Stimulated activated naive B cell treated with anti-CD40 and anti-IgM and Interleukin-4, amounts not matched to agents 10 μg/mL and 1 μg/mL and 100 μg/mL, for 72 hours (primary cell): ENCODE results near the gene HHIPL1.
A peak's percentile ranks its signal among the peaks of the same experiment; 100 is the strongest.

ENCODE experiments used
- ATAC-seq, 2 donors: fragments of 150-1000 bp; cut with Tn5 transposase; replicated peaks; 2 replicates each; pipeline ENCODE4 v1.10.0; 2021; ENCODE audit warnings: moderate library complexity in 1 of 2
- DNase-seq: peaks from one replicate; pipeline ENCODE4 v3.0.0; 2021
- H3K27ac Mint-ChIP-seq: one replicate; pipeline ENCODE4 v1.8.0; 2022; ENCODE audit warnings: mild to moderate bottlenecking, mixed read lengths
- H3K27me3 Mint-ChIP-seq, 2 donors: one replicate each; pipeline ENCODE4 v1.8.0; 2022; ENCODE audit warnings: mixed read lengths in 2 of 2
- H3K36me3 Mint-ChIP-seq, 2 donors: one replicate each; pipeline ENCODE4 v1.8.0; 2022; ENCODE audit warnings: mixed read lengths in 2 of 2, mild to moderate bottlenecking in 1 of 2
- H3K4me1 Mint-ChIP-seq, 2 donors: one replicate each; pipeline ENCODE4 v1.8.0; 2022; ENCODE audit warnings: mixed read lengths in 2 of 2, mild to moderate bottlenecking in 1 of 2
- H3K4me3 Mint-ChIP-seq, 2 donors: one replicate each; pipeline ENCODE4 v1.8.0; 2022; ENCODE audit warnings: mild to moderate bottlenecking in 2 of 2, mixed read lengths in 2 of 2, moderate library complexity in 1 of 2
- H3K9me3 Mint-ChIP-seq, 2 donors: one replicate each; pipeline ENCODE4 v1.8.0; 2022; ENCODE audit warnings: mixed read lengths in 2 of 2, mild to moderate bottlenecking in 1 of 2

The HHIPL1 gene

DNA sequence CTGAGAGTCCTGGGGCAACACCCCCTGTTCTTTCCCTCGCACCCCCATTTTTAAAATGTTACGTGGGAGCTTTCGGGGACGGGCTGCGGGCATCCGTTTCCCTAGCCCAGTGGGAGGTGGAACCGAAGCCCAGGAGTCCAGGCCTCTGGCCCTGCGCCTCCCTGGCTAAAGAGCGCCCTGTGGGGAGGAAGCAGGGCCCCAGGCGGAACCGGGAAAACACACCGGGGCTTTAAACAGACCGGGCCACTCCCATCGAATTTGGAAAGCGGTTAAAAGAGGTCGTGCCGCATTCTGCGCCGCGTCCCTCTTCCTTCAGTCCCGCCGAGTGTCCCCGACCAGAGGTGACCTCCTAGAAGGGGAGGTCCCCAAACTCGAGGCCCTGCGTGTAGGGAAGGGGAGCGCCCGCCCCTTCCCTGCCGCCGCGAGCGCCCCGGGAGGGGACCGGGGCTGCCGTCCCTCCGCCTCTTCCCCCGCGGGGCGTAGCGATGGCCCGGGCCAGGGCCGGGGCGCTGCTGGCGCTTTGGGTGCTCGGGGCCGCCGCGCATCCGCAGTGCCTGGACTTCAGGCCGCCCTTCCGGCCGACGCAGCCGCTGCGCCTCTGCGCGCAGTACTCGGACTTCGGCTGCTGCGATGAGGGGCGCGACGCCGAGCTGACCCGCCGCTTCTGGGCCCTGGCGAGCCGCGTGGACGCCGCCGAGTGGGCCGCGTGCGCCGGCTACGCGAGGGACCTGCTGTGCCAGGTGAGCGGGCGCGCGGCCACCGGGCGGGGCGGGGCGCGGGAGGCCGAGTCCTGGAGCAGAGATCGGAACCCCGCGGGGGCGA lies at the start of gene HHIPL1:
HHIPL1 (plus strand) TSS at position 407 of the 822 bp plus-strand sequence; CDS start at position 486, 79 bp downstream.
- Mint-ChIP-seq H3K36me3 (no peaks in the 10 kb centered on the region), H3K27me3 (peaks cover 43 to 62% of the 10 kb centered on the region in 2 donors), H3K4me3 (peak within 1 kb of the TSS; percentile 39 to 46), H3K9me3 (no peaks in the 10 kb centered on the region), H3K4me1 (peaks cover 4 to 7% of the 10 kb centered on the region in 2 donors), H3K27ac (no peak within 1 kb of the TSS)
- DNase-seq (no peak), ATAC-seq (peak in 1 of 2 donors; percentile 28)

DNA sequence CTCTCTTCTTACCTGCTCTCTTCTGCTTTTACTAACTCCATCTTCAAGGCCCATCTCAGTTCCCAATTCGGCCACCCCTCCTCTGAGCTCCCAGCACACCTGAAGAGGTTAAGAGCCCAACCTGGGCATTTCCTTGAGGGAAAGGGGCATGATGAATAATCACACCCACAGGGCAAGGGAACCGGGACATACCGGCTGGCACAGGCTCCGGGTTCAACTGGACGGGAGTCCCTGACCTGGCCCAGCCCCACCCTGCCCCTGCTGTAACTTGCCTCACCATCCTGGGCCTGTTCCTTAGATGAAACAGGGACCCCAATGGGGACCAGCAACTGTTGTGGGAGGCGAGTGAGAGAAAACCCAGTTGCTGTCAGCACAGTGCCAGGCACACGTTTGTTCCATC lies 49.4 kb upstream of the HHIPL1 start:
- DNase-seq (no peak), ATAC-seq (no peak)
- peaks cover 8 to 19% of the 10 kb centered on the region in 2 donors for H3K27me3 Mint-ChIP-seq
- H3K4me1 Mint-ChIP-seq: peaks cover 0 to 2% of the 10 kb centered on the region in 2 donors
- no peak overlapping the region for H3K4me3 Mint-ChIP-seq
- H3K36me3 Mint-ChIP-seq: no peaks in the 10 kb centered on the region
- H3K9me3 Mint-ChIP-seq: no peaks in the 10 kb centered on the region
- H3K27ac Mint-ChIP-seq: peak overlapping the region; percentile 68

DNA sequence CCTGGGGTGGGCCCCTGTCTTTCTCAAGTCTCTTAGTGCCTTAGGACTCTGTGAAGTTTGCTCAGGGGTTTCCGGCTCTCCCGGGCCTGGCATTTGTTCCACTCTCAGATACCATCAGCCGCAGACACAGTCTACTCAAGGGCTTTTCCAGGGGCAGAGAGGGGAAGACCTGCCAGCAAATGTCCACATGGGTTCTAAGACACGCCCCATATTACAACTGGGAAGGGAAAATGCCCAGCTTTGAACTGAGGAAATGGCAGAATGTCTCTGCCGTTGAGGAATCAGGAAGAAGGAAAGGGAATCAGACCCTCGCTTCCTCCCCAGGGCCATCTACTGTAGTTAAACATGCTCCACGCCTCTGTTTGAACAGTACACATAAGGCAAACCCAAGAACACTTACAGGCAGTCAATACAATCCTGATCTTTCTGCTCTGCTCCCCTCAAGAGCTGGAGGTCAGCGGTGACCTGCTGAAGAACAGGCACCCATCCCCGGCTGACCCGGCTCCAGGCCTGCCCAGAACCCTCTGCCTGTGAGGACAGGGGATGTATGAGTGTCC lies 48.8 kb upstream of the HHIPL1 start:
- Mint-ChIP-seq H3K9me3 (no peaks in the 10 kb centered on the region), H3K36me3 (no peaks in the 10 kb centered on the region), H3K4me3 (no peak overlapping the region), H3K27me3 (peaks cover 8 to 20% of the 10 kb centered on the region in 2 donors), H3K27ac (no peak overlapping the region), H3K4me1 (peaks cover 0 to 2% of the 10 kb centered on the region in 2 donors)
- no peak for ATAC-seq
- no peak for DNase-seq

DNA sequence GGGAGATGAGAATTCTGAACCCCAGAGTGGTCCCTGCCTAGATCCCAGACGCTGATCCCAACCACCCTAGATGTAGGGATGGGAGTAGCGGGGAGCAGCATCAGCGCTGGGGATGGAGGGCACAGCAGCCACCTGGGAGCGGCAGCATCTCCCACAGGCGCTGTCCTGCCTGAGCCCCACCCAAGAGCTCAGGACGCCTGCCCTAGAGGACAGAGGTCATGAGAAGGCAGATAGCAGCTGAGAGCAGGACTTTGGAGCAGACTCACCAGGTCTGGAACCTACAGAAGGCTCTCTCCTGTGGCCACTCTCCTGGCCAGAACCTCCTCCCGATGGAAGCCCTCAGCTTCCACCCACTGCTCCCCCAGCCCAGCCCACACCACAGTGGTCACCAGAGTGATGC lies 48.2 kb upstream of the HHIPL1 start:
- ATAC-seq (no peak), DNase-seq (no peak)
- Mint-ChIP-seq H3K36me3 (no peaks in the 10 kb centered on the region), H3K27me3 (peaks cover 8 to 26% of the 10 kb centered on the region in 2 donors), H3K9me3 (no peaks in the 10 kb centered on the region), H3K27ac (no peak overlapping the region), H3K4me3 (no peak overlapping the region), H3K4me1 (peaks cover under 1 to 2% of the 10 kb centered on the region in 2 donors)

DNA sequence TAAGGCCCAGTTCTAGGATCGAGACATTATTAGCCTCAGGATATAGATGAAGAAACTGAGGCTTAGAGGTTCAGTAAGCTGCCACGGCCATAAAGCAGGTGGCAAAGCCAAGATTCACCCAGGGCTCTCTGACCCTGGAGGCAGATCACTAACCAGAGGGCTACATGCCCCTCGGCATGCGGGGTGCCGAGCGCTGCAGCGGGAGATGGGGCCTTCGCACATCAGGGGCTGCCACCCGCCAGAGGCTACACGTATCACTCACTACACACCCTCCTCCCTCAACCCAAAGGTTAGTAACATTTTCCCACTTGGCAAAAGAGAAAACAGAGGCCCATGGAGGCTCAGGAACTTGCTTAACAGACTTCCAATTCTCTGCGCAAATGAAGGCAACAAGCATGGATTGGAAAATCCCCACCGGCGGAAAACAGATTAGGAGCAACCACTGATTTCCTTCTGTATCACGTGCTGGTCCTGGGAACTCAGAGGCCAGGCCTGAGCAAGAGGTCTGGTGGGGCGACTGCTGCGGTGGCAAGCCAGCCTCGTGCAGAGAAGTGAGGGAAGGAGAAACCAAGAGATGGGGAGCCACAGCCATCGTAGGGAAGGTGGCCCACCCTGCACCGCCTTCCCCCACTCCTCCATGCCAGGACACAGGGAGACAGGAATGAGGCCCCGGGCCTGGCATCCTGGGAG lies 46.9 kb upstream of the HHIPL1 start:
- Mint-ChIP-seq H3K27ac (no peak overlapping the region), H3K27me3 (peaks cover 9 to 28% of the 10 kb centered on the region in 2 donors), H3K36me3 (no peaks in the 10 kb centered on the region), H3K9me3 (no peaks in the 10 kb centered on the region), H3K4me1 (peaks cover 6 to 13% of the 10 kb centered on the region in 2 donors), H3K4me3 (no peak overlapping the region)
- DNase-seq (no peak), ATAC-seq (no peak)

DNA sequence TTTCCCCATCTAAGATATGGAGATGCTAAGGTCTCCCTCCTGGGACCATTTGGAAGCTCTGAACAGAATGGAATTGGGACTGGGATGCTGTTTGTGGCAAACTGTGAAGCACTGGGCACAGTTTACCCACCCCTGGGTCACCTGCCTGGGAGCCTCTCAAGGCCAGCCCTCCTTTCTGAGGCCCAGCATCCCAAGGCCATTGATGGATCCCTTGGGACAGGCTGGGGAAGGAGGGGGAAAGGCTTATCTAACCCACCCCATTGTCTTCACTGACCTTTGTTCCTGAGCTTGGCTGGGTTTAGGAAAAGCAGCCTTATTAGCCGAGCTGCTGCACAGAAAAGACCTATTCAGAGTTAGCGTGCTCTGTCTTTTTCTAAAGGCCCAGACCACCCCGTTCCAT lies 46.2 kb upstream of the HHIPL1 start:
- no peak for ATAC-seq
- no peak for DNase-seq
- Mint-ChIP-seq H3K4me3 (no peak overlapping the region), H3K27ac (no peak overlapping the region), H3K36me3 (no peaks in the 10 kb centered on the region), H3K4me1 (peaks cover 6 to 13% of the 10 kb centered on the region in 2 donors), H3K27me3 (peaks cover 9 to 28% of the 10 kb centered on the region in 2 donors), H3K9me3 (no peaks in the 10 kb centered on the region)

DNA sequence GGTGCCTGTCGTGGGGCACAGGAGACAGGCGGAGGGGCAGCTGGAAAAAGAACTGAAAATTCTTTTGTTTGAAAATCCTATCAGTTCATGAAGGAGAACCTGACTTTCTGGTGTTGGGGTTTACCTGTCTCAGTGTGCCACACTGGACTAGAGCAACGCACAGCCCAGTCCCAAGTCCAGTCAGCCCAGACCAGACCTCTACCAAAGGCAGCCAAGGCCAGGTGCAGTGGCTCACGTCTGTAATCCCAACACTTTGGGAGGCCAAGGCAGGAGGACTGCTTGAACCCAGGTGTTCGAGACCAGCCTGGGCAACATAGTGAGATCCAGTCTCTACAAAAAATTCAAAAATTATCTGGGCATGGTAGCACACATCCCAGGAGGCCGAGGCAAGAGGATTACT lies 45.5 kb upstream of the HHIPL1 start:
- H3K4me1 Mint-ChIP-seq: peaks cover 6 to 13% of the 10 kb centered on the region in 2 donors
- no peak overlapping the region for H3K27ac Mint-ChIP-seq

DNA sequence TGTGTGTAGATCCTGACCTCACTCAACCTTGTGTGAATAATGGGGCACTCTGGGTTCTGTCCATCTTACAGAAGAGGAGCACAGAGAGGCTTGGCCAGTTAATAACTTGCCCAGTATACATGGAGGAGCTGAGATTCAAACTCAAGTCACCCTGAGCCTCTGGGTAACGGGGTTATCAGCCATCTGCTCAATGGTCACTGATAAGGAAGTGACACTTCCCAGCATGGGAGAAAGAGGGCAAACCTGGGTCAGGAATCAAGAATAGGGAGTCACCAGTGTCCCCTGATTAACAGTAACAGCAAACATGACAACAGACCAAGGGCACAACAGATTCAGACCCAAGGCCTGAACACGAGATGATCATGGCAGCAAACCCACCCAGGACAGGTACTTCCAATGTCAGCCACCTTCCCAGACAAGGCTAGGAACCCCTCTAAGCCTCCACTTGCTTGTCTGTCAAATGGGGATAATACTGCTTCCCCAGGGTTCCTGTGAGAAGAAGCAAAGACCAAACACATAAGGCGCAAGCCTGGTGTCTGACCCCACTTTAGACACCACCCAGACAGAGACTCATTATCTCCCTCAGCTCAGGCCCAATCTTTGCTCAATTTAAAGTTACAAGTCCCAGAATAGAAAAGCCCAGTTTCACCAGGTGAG lies 44.6 kb upstream of the HHIPL1 start:
- H3K4me3 Mint-ChIP-seq: no peak overlapping the region
- no peaks in the 10 kb centered on the region for H3K9me3 Mint-ChIP-seq
- no peaks in the 10 kb centered on the region for H3K36me3 Mint-ChIP-seq
- no peak overlapping the region for H3K27ac Mint-ChIP-seq
- DNase-seq (no peak), ATAC-seq (no peak)
- peaks cover 6 to 15% of the 10 kb centered on the region in 2 donors for H3K4me1 Mint-ChIP-seq
- H3K27me3 Mint-ChIP-seq: peaks cover 9 to 30% of the 10 kb centered on the region in 2 donors

More for the DNA sequence above, 45.5 kb upstream of the HHIPL1 start:
- Mint-ChIP-seq H3K9me3 (no peaks in the 10 kb centered on the region), H3K4me3 (no peak overlapping the region), H3K36me3 (no peaks in the 10 kb centered on the region), H3K27me3 (peaks cover 9 to 28% of the 10 kb centered on the region in 2 donors)
- ATAC-seq: no peak
- DNase-seq: no peak

DNA sequence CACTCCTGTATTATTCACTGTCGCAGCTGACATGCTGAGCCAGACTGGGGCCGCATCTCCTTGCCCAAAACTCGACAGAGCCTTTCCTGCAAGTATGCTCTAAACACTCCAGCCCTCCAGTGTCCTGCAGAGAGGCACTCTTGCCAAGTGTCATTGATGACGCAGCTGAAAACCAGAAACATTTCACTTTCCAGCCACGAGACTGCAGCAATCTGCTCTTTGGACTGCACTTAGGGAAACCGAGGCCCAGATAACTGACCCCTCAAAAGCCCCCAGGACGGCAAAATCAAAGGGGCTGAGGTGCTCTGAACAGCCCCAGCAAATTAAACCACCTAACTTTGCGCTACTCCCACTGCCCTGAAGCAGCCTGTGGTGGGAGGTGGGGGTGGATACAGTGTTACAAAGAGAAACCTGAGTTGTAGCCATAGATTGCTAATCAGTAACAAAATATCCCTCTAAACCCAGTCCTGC lies 43.5 kb upstream of the HHIPL1 start:
- no peak for DNase-seq
- ATAC-seq: no peak
- Mint-ChIP-seq H3K36me3 (no peaks in the 10 kb centered on the region), H3K4me3 (no peak overlapping the region), H3K27me3 (peaks cover 13 to 36% of the 10 kb centered on the region in 2 donors), H3K9me3 (no peaks in the 10 kb centered on the region), H3K4me1 (peaks cover 9 to 21% of the 10 kb centered on the region in 2 donors), H3K27ac (no peak overlapping the region)

DNA sequence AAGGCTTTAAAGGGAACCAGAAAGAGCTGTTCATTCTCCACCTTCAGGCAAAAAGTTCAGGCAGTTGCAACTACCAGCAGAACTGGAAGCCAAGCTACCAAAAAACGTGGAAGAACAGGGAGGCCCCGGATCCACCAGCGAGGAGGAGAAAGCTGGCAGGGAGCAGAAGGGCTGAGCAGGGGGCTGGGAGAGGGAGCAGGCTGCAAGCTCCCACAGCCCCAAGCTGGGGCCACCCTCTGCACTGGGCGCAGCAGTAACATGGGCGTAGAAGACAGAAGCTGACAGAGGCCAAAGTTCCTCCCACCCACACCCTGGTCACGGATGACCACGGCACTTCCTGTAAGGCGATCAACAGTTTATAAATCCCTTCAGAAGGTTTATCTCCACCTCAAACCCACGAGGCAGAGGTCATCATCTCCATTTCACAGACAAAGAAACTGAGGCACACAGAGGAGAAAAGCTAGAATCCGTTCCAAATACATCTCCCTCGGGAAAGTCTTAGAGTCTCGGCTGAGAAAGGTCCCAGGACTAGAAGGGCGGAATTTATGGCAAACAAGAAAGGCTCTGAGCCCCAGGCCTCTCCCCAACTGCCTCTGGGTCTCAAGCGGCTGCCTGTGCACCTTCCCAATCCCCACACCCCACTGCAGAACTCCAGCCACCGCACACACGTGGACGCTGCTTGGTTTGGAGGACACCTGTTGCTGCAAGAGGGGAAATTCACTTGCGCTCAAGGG lies 42.7 kb upstream of the HHIPL1 start:
- H3K4me1 Mint-ChIP-seq: peaks cover 9 to 21% of the 10 kb centered on the region in 2 donors
- ATAC-seq: no peak
- no peaks in the 10 kb centered on the region for H3K9me3 Mint-ChIP-seq
- H3K4me3 Mint-ChIP-seq: peak overlapping the region; percentile 50 to 52
- no peaks in the 10 kb centered on the region for H3K36me3 Mint-ChIP-seq
- no peak overlapping the region for H3K27ac Mint-ChIP-seq
- peaks cover 13 to 32% of the 10 kb centered on the region in 2 donors for H3K27me3 Mint-ChIP-seq
- no peak for DNase-seq

DNA sequence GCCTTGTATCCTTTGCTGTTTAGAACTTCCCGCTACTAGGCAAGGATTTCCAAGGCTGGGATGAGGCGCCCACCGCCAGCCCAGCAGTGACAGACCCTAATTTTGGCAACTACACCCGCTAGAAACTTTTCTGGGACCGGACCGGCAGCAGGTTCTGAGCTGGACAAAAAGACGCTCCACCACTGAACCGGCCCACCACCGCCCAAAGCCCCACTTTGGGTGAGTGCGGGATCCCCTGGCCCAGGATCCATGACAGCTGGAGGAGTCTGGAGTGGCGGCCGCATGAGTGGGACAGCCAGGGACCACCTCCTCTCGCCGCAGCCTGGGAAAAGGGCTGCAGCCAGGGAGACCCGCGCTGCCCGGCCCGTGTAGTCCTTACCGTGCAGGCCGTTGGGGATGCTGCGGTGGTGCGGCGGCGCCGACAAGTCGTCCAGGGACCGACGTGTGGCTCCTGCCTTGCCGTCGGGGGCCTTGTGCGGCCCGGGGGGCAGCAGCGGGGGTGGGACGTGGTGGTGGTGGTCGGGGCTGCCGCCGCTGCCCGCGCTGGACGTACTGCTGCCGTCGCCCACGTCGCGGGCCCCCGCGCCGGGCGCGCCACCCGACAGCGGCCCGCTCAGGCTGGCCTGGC lies 42.0 kb upstream of the HHIPL1 start:
- Mint-ChIP-seq H3K27me3 (peaks cover 13 to 26% of the 10 kb centered on the region in 2 donors), H3K27ac (no peak overlapping the region), H3K4me1 (peaks cover 9 to 21% of the 10 kb centered on the region in 2 donors), H3K9me3 (no peaks in the 10 kb centered on the region), H3K4me3 (peak overlapping the region; percentile 10 to 16), H3K36me3 (no peaks in the 10 kb centered on the region)
- DNase-seq: no peak
- no peak for ATAC-seq

DNA sequence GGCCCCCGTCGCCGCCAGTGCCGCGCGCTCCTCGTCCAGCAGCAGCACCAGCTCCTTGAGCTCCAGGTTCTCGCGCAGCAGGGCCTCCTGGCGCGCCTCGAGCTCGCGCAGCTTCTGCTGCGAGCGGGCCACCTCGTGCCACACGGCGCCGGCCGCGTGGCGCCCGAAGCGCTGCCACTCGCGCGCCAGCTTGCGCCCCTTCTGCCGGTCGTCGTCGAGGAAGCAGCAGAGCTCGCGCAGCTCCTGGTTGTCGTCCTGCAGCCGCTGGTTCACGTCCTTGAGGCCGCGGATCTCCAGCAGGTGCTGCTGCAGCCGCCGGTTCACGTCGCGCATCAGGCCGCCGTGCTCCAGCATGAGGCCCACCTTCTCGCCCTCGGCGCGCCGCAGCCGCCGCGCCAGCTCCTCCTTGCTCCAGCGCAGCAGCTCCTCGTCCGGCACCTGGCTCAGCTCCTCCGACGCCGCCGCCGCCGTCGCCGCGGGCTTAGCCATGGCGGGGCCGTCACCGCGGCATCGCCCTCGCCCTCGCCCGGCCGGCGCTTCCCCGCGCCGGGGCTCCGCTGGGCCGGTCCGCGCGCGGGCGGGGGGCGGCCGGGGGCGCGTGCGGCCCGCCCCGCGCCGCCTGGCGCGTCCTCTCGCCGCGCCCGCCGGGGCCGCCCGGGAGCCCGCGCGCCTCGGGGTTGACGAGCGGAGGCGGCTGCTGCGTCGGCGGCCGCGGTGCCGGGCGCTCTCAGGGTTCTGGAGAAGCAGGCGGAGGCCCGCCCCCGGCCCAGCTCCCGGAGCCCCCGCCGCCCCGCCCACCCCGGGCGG lies 41.3 kb upstream of the HHIPL1 start, which contains the start of gene CCDC85C:
CCDC85C (minus strand) TSS at position 737 of the 807 bp plus-strand sequence; CDS start at position 489, 248 bp downstream.
- Mint-ChIP-seq H3K27me3 (peaks cover 13 to 26% of the 10 kb centered on the region in 2 donors), H3K4me3 (peak within 1 kb of the TSS; percentile 79 to 83)
- ATAC-seq: peak in 1 of 2 donors; percentile 7

More for the DNA sequence above, 41.3 kb upstream of the HHIPL1 start, which contains the start of gene CCDC85C:
- Mint-ChIP-seq H3K27ac (peak within 1 kb of the TSS; percentile 79), H3K9me3 (no peaks in the 10 kb centered on the region), H3K36me3 (no peaks in the 10 kb centered on the region), H3K4me1 (peaks cover 9 to 21% of the 10 kb centered on the region in 2 donors)
- peak; percentile 40 for DNase-seq
